HG02938 (cell line): ENCODE measurements around the gene HRNR.

Experiments
- ATAC-seq: cut with Tn5 transposase; IDR thresholded peaks from one replicate; pipeline ENCODE4 v1.9.1; 2021; ENCODE audit warnings: mild to moderate bottlenecking, moderate library complexity; ENCODE audit not compliant: unreplicated experiment

HRNR gene

DNA sequence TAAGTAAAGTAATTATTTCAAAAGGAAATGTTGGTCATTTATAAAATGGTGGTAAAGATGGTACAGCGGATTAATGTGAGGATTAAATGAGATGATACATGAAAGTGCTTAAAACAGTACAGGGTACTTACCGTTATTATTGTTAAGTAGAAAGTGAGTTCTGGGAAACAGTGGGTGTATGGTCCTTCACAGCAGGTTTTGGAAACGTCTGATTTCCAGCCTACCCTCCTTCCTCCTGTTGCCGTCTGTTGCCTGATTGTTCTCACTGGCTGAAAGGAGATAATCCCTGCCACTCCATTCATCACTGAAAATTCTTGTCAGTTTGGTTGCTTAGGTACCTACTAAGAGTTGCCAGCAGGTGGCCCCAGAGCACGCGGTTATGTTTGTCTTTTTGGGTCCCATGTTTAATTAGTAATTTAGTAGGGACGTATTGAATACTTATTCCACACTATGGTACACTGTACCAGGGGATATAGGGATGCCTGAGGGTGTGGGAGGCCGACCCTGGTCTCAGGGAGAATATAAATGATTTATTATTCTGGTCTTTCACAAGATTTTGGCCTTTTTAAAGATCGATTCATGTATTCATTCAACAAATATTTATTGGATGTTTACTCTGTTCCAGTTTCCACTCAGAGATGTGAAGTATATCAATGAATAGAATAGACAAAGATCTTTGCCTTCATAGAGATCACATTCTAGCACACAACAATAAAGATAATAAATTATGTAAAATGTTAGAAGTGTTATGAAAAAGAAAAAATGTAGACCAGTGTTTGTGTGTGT is 34.1 kb downstream of the HRNR start:
- no peak for ATAC-seq

DNA sequence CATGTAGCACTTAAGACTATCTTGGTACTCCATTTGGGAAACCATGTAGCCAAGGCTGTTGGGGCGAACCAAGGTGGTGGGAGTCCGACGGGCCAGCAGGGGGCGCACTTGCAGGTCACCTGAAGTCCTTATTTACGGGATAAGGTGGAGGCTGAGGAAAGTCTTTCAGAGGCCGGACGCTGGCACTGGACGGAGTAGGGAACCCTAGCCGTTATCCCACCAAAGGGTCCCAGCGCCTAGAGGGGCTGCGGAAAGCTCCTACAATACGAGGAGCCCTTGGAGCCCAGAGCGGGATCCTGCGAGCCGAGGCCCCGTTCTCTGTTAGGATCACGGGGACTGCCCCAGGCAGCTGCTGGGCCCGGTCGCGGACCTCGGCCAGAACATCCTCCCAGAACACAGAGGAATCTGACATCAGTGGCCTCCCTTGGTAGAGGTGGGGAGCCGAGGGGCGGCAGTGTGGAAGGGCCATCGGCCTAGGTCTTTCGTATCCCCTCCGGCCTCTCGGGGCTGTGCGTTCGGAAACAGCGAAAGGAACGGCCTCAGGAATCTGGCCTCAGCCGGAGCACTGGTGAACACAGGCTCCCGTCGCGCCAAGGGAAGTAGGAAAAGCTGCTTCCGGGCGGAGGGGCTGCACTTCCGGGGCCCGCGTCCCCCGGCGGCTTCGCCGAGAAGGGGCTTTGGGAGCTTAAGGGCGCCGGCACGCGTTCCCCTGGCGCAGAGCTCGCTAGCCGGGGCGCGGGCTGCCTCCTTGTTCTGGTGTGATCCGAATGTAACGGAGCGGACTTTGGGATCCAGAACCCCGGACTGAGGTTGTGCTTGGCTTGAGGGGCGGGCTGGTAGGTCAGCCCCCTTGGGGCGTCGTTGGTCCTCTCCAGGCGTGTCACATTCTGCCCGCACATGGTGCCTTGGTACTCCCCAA is 35.1 kb downstream of the HRNR start:
- ATAC-seq: peak; percentile 55

DNA sequence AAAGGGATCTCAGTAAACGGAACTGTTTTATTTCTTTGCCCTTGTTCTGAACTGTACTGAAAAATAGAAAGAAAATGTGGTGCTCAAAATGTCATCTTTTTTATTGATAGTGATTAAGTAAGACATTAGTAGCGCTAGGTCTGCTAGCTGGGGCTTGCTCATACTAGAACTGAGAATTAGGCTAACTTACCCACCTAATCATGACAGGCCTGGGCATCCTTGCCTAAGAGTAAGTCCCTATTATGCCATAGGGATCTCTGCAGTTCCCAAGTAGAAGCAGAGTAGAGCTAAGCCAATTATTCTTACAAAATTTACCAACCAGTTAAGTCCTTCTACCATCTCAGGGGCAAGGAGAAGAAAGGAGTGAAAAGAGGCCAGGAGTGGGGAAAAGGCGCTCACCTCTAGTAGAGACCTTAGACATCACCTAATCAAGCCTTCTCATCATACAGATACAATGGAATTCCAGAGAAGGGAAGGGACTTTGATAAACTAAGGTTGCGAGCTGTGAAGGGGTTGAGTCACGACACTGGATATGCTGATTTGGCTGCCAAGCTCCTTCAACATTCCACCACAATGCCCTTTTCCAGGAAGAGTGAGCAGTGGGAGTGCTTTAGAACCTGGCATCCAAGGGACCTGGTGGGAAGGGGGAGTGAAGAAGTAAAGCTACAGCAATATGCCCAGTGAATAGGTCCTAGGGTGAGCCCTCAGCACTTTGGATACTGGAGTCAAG is 37.3 kb downstream of the HRNR start:
- ATAC-seq: no peak

DNA sequence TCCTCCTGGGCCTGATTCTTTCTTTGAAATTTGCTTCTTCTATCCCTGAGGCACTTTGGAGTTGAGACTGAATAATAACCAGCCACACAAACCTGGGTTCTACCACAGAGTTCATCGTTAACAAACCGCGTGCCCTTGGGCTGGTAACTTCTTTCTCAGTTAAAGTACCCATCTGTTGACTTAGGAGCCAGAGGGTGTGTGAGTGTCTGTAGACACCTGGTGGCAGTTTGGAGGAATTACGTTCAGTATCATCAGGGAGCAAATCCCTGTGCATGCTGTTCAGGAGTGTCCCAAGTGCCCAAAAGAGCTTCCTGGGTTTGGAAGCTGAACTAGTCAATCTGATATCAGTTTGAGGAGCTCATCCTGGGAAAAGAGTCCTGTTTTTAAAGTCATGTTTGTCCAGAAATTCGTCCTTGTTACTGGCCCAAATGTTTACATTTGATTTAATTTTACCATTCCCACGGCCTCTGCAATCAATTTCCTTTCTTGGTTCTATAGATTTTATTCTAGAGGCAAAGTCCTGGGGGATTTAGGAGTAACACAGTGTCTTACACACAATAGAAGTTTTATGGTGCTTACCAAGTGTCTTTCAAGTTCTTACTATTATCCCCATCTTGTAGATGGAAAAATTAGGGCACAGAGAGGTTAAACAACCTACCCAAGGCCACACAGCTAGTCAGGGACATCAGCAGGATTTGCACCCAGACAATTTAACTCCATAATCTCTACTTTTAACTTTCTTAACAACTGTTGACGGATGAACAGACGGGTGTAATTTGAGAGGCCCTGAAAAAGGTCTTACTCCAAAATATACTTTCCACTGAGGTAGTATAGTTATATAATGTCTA is 38.2 kb downstream of the HRNR start:
- ATAC-seq: no peak

GRCh38 chr1:152182944-152183361 is 41.0 kb downstream of the HRNR start:
- ATAC-seq: no peak

- no peak for ATAC-seq
Observed at GRCh38 chr1:152182431-152182830, 41.6 kb downstream of the HRNR start.

- ATAC-seq: no peak
Observed at GRCh38 chr1:152179566-152179965, 44.4 kb downstream of the HRNR start.

GRCh38 chr1:152170287-152170905 is 53.6 kb downstream of the HRNR start:
- ATAC-seq: no peak

DNA sequence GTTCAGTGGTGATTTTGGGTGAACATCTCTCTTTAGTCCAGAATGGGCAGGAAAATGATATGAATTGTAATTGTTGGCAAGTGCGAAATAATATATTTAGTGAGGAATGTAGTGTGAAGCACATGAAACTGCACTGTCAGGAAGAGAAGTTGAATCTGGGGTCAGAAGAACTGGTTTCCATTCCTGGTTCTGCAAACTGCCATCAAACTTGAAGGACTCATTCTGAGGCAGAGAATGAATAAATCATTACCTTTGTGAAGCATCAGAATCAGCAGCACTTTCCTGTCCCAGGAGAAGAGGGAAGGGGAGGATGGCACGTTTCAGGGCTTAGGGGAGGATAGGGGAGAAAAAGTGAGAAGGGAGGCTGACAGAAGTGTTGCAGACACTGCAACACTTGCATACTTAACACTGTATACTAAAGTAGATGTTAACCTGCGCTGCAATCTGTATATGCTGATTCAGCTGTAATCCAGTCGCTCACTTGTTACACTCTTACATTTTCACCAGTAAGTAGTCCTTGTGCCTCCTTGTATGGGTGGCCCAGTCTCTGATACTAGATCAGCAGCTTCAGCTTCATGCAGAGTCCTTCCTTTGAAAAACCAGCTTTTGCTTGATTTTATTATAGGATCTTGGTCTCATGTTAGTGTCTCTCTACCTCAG is 54.5 kb downstream of the HRNR start:
- no peak for ATAC-seq

GRCh38 chr1:152168535-152168868 is 55.5 kb downstream of the HRNR start:
- ATAC-seq: no peak

- no peak for ATAC-seq
Observed at GRCh38 chr1:152167835-152168534, 56.0 kb downstream of the HRNR start.

- no peak for ATAC-seq
Observed at GRCh38 chr1:152166966-152167365, 57.0 kb downstream of the HRNR start.

- ATAC-seq: no peak
Observed at GRCh38 chr1:152165286-152166077, 58.5 kb downstream of the HRNR start.

- no peak for ATAC-seq
Observed at GRCh38 chr1:152164517-152165136, 59.4 kb downstream of the HRNR start.

DNA sequence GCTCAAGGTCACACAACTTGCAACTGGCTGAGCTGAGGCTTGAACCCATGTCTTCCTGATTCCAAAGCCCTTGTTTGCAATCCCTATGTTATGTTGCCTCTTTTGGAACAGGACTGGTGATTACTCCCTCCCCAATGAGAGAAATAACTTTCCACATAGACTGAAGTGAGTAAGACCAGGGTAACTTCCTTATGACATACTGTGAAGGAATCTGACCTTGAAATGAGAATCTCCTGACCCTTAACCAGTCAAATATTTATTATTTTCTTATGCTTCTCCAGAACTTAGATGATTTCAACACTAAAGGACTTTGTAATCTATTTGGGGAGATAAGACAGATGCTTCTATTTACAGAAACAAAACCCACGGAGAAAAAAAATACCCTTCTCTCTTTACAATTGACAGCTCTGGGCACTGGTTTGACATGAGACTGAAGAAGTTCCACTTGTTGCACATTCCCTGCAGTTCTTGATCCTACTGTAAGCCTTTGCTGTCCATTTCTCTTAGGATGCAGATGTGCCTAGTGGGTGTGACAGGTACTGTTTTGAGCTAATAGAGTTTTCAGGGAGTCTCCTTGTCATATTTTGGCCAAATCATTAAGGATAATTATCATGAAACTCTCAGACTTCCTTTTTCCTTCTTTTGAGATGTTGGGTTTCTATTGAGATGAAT is 61.1 kb downstream of the HRNR start:
- ATAC-seq: no peak
